HepG2 (cell line): Measurements from ENCODE around the gene ZSCAN2.

Source experiments
- CTCF ChIP-seq: sonication (generic); formaldehyde crosslinking; IDR thresholded peaks from 2 replicates; pipeline ENCODE4 v1.5.0; 2020; ENCODE audit warnings: mild to moderate bottlenecking, missing genetic modification reagents, moderate library complexity
- HDAC6 ChIP-seq: fragments of 200-600 bp; sonication (generic); IDR thresholded peaks from 2 replicates; pipeline ENCODE4 v1.7.0; 2017; ENCODE audit warnings: mild to moderate bottlenecking, antibody characterized with exemption, low read length, low read depth
- MEF2D ChIP-seq: sonication (generic); formaldehyde crosslinking; IDR thresholded peaks from 2 replicates; pipeline ENCODE4 v1.5.1; 2020; ENCODE audit warnings: mild to moderate bottlenecking, missing genetic modification reagents
- POLR2A ChIP-seq, 2 experiments: IDR thresholded peaks; 2 replicates each; pipeline ENCODE4 v1.6.1; 2011; ENCODE audit warnings: low read depth in 2 of 2, low read length in 2 of 2, mild to moderate bottlenecking in 1 of 2, moderate library complexity in 1 of 2; ENCODE audit not compliant: insufficient read depth in 1 of 2
- ZNF17 ChIP-seq: sonication (generic); formaldehyde crosslinking; IDR thresholded peaks from 2 replicates; pipeline ENCODE4 v1.5.0; 2020; ENCODE audit warnings: mild to moderate bottlenecking, missing genetic modification reagents

- TF ChIP-seq MEF2D (CRISPR knock-in tag) (no peak), CTCF (no peak), POLR2A (IDR thresholded peaks at IDR 0.05; ENCODE audit: insufficient read depth in 1 of 2, low read depth in 2 of 2, low read length in 2 of 2) (no peak), ZNF17 (CRISPR knock-in tag) (no peak), HDAC6 (no peak)
Measured at GRCh38 chr15:84611631-84612030, 10.8 kb downstream of the ZSCAN2 start.
